Daoy (cell line): ENCODE results near the gene UAP1. TPM values are rescaled to one million over a fixed set of nuclear protein-coding genes. Genes with fewer than 3 reads are reported as not detected.

Experiments
- DNase-seq: peaks from one replicate; pipeline ENCODE4 v3.0.0-alpha.2; 2015; ENCODE audit warnings: low read depth
- total RNA-seq: library from RNA; depleted of rRNA; stranded (reverse); fragments of >200 nt; shearing (Covaris generic); gene quantifications from 2 replicates; pipeline ENCODE4 v1.2.3, GENCODE V29; 2014; rRNA removed

UAP1 gene
- 237 and 248 TPM in 2 replicates for total RNA-seq

GRCh38 chr1:162561616-162562469 is at the start of gene UAP1:
UAP1 (plus strand) TSS chr1:162561722; CDS start chr1:162566069, 4,347 bp downstream.
- DNase-seq, result peak; percentile 33

GRCh38 chr1:162527314-162527713 is 34.2 kb upstream of the UAP1 start:
- no peak for DNase-seq

- no peak for DNase-seq
Observed at GRCh38 chr1:162530307-162530987, 31.1 kb upstream of the UAP1 start.

- DNase-seq, result no peak
Observed at GRCh38 chr1:162530988-162531319, 30.6 kb upstream of the UAP1 start.

GRCh38 chr1:162535501-162535900 is 26.0 kb upstream of the UAP1 start:
- DNase-seq, result no peak

GRCh38 chr1:162536511-162536910 is 25.0 kb upstream of the UAP1 start:
- peak; percentile 50 for DNase-seq

GRCh38 chr1:162537216-162537615 is 24.3 kb upstream of the UAP1 start:
- no peak for DNase-seq

GRCh38 chr1:162538815-162539431 is 22.6 kb upstream of the UAP1 start:
- peak; percentile 87 for DNase-seq

- peak; percentile 90 for DNase-seq
Observed at GRCh38 chr1:162541619-162542141, 19.8 kb upstream of the UAP1 start.

- DNase-seq, result no peak
Observed at GRCh38 chr1:162543228-162543627, 18.3 kb upstream of the UAP1 start.

- no peak for DNase-seq
Observed at GRCh38 chr1:162548170-162548569, 13.4 kb upstream of the UAP1 start.

- DNase-seq, result no peak
Observed at GRCh38 chr1:162549001-162549400, 12.5 kb upstream of the UAP1 start.

- no peak for DNase-seq
Observed at GRCh38 chr1:162550925-162551324, 10.6 kb upstream of the UAP1 start.

- no peak for DNase-seq
Observed at GRCh38 chr1:162551969-162552683, 9.4 kb upstream of the UAP1 start.

- DNase-seq, result no peak
Observed at GRCh38 chr1:162552684-162553252, 8.8 kb upstream of the UAP1 start.

GRCh38 chr1:162554258-162554657 is 7.3 kb upstream of the UAP1 start:
- DNase-seq, result no peak

- no peak for DNase-seq
Observed at GRCh38 chr1:162557536-162557935, 4.0 kb upstream of the UAP1 start.

GRCh38 chr1:162560303-162561036 is 1.1 kb upstream of the UAP1 start:
- no peak for DNase-seq

- peak; percentile 99 for DNase-seq
Observed at GRCh38 chr1:162561037-162561615, 396 bp upstream of the UAP1 start.

GRCh38 chr1:162562470-162562828 is 927 bp downstream of the UAP1 start:
- DNase-seq, result peak; percentile 44
